ENCODE results near the gene ACTR2. TPM values are rescaled to one million over a fixed set of nuclear protein-coding genes. Genes with fewer than 3 reads are reported as not detected.

The ACTR2 gene
- total and polyA plus RNA-seq, 9 of the 15 experiments (the other 6 are each of a cell fraction or from before 2014, with no cell fraction given) = 47.3 to 239 (median 108) TPM

- TF ChIP-seq, protein P1, sequence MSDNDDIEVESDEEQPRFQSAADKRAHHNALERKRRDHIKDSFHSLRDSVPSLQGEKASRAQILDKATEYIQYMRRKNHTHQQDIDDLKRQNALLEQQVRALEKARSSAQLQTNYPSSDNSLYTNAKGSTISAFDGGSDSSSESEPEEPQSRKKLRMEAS (CRISPR knock-in tag; IDR thresholded peaks at IDR 0.05) = 0 out of 2 replicates have a peak, but pooled peaks have one; percentile 32
- TF ChIP-seq ZBTB5 (IDR thresholded peaks at IDR 0.05) (0 out of 2 replicates have a peak, but pooled peaks have one; percentile 34), ZNF316 (IDR thresholded peaks at IDR 0.05) (peak; percentile 8; the same call in 1 of the 2 replicates), ZBTB8A (IDR thresholded peaks at IDR 0.05; ENCODE audit: partially characterized antibody) (no peak), OTX1 (CRISPR knock-in tag; IDR thresholded peaks at IDR 0.05) (no peak), YY1 (IDR thresholded peaks at IDR 0.05; ENCODE audit: borderline replicate concordance in 1 of 3, control insufficient read depth in 1 of 3, extremely low read depth in 1 of 3, insufficient read depth in 3 of 3, insufficient read length in 1 of 3, insufficient replicate concordance in 2 of 3, low read depth in 1 of 3, low read length in 2 of 3) (no peak), ELF4 (CRISPR knock-in tag; IDR thresholded peaks at IDR 0.05) (0 out of 2 replicates have a peak, but pooled peaks have one; percentile 41), SOX6 (IDR thresholded peaks at IDR 0.05) (peak; percentile 67), SMARCA4 (IDR thresholded peaks at IDR 0.05) (peak; percentile 96), GATA2 (CRISPR knock-in tag; IDR thresholded peaks at IDR 0.05) (peak; percentile 56; the same call in 1 of the 2 replicates), KLF16 (IDR thresholded peaks at IDR 0.05) (peak; percentile 45; the same call in 1 of the 2 replicates), CC2D1A (IDR thresholded peaks at IDR 0.05) (peak; percentile 65; the same call in 1 of the 2 replicates), ZBTB2 (IDR thresholded peaks at IDR 0.05) (peak; percentile 63; the same call in 1 of the 2 replicates), MIER1 (IDR thresholded peaks at IDR 0.05; ENCODE audit: low read depth) (no peak), PML (IDR thresholded peaks at IDR 0.05; ENCODE audit: low read length) (peak; percentile 42; the same call in 1 of the 2 replicates)
- TF ChIP-seq, protein P2, sequence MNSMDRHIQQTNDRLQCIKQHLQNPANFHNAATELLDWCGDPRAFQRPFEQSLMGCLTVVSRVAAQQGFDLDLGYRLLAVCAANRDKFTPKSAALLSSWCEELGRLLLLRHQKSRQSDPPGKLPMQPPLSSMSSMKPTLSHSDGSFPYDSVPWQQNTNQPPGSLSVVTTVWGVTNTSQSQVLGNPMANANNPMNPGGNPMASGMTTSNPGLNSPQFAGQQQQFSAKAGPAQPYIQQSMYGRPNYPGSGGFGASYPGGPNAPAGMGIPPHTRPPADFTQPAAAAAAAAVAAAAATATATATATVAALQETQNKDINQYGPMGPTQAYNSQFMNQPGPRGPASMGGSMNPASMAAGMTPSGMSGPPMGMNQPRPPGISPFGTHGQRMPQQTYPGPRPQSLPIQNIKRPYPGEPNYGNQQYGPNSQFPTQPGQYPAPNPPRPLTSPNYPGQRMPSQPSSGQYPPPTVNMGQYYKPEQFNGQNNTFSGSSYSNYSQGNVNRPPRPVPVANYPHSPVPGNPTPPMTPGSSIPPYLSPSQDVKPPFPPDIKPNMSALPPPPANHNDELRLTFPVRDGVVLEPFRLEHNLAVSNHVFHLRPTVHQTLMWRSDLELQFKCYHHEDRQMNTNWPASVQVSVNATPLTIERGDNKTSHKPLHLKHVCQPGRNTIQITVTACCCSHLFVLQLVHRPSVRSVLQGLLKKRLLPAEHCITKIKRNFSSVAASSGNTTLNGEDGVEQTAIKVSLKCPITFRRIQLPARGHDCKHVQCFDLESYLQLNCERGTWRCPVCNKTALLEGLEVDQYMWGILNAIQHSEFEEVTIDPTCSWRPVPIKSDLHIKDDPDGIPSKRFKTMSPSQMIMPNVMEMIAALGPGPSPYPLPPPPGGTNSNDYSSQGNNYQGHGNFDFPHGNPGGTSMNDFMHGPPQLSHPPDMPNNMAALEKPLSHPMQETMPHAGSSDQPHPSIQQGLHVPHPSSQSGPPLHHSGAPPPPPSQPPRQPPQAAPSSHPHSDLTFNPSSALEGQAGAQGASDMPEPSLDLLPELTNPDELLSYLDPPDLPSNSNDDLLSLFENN (IDR thresholded peaks at IDR 0.05; ENCODE audit: low read depth in 2 of 2, low read length in 2 of 2) = 0 out of 4 replicates have a peak, but pooled peaks of 1 of the 2 experiments have one; percentile 35
- TF ChIP-seq, protein P3, sequence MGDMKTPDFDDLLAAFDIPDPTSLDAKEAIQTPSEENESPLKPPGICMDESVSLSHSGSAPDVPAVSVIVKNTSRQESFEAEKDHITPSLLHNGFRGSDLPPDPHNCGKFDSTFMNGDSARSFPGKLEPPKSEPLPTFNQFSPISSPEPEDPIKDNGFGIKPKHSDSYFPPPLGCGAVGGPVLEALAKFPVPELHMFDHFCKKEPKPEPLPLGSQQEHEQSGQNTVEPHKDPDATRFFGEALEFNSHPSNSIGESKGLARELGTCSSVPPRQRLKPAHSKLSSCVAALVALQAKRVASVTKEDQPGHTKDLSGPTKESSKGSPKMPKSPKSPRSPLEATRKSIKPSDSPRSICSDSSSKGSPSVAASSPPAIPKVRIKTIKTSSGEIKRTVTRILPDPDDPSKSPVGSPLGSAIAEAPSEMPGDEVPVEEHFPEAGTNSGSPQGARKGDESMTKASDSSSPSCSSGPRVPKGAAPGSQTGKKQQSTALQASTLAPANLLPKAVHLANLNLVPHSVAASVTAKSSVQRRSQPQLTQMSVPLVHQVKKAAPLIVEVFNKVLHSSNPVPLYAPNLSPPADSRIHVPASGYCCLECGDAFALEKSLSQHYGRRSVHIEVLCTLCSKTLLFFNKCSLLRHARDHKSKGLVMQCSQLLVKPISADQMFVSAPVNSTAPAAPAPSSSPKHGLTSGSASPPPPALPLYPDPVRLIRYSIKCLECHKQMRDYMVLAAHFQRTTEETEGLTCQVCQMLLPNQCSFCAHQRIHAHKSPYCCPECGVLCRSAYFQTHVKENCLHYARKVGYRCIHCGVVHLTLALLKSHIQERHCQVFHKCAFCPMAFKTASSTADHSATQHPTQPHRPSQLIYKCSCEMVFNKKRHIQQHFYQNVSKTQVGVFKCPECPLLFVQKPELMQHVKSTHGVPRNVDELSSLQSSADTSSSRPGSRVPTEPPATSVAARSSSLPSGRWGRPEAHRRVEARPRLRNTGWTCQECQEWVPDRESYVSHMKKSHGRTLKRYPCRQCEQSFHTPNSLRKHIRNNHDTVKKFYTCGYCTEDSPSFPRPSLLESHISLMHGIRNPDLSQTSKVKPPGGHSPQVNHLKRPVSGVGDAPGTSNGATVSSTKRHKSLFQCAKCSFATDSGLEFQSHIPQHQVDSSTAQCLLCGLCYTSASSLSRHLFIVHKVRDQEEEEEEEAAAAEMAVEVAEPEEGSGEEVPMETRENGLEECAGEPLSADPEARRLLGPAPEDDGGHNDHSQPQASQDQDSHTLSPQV (IDR thresholded peaks at IDR 0.05) = peak; percentile 78; the same call in 1 of the 2 replicates
Measured at GRCh38 chr2:65294701-65295100, 67.1 kb downstream of the ACTR2 start (continued).

Data from K562 (cell line).